ENCODE data around the gene PLEKHM2. TPM values are rescaled to one million over a fixed set of nuclear protein-coding genes. Genes with fewer than 3 reads are reported as not detected.

Gene PLEKHM2
- total RNA-seq, 1 donor, result 132 TPM

DNA sequence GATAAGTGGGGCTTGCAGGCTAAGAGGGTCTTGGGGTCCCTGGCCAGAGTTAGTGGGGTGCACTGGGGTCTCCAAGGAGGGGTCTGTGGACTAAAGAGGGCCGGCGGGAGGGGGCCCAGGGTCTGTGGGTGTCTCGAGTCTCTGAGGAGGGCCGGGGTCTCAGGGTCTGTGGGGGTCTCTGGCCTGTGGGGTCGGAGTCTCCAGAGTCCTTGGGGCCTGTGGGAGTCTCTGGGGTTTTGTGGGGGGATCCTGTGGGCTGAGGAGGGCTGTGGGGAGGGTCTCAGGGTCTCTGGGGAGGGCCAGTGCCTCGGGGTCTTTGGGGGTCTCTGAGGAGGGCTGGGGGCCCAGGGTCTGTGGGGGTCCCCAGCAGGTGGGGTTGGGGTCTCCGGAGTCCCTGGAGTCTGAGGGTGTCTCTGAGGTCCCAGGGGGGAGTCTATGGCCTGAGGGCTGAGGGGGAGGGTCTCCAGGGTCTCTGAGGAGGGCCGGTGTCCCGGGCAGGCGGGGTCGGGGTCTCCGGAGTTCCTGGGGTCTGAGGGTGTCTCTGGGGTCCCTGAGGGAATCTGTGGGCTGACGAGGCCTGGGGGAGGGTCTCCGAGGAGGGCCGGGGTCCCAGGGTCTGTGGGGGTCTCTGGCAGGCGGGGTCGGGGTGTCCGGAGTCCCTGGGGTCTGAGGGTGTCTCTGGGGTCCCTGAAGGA lies 628 bp upstream of the PLEKHM2 start:
- Histone ChIP-seq H3K4me3 (ENCODE audit: insufficient read depth, low read length) (peak overlapping the region; percentile 87), H3K4me1 (ENCODE audit: insufficient read depth, low read length) (peaks cover 40% of the 10 kb centered on the region), H3K9me3 (ENCODE audit: low read depth, low read length) (no peaks in the 10 kb centered on the region), H3K36me3 (ENCODE audit: insufficient read depth, low read length) (peaks cover 4% of the 10 kb centered on the region), H3K79me2 (ENCODE audit: insufficient read depth, low read length) (peaks cover 48% of the 10 kb centered on the region), H4K20me1 (ENCODE audit: insufficient read depth, low read length) (peaks cover 19% of the 10 kb centered on the region), H2AFZ (ENCODE audit: low read length) (peak overlapping the region; percentile 50), H3K27ac (ENCODE audit: low read depth, low read length) (peak overlapping the region; percentile 92), H3K27me3 (ENCODE audit: insufficient read depth, low read length) (no peaks in the 10 kb centered on the region), H3K4me2 (ENCODE audit: insufficient read depth, low read length) (peak overlapping the region; percentile 94)
- DNase-seq (ENCODE audit: insufficient read length, low spot score, missing footprints), result peak; percentile 76
- no peak for TF ChIP-seq CTCF (IDR thresholded peaks at IDR 0.05; ENCODE audit: extremely low read depth, low read depth, low read length)

DNA sequence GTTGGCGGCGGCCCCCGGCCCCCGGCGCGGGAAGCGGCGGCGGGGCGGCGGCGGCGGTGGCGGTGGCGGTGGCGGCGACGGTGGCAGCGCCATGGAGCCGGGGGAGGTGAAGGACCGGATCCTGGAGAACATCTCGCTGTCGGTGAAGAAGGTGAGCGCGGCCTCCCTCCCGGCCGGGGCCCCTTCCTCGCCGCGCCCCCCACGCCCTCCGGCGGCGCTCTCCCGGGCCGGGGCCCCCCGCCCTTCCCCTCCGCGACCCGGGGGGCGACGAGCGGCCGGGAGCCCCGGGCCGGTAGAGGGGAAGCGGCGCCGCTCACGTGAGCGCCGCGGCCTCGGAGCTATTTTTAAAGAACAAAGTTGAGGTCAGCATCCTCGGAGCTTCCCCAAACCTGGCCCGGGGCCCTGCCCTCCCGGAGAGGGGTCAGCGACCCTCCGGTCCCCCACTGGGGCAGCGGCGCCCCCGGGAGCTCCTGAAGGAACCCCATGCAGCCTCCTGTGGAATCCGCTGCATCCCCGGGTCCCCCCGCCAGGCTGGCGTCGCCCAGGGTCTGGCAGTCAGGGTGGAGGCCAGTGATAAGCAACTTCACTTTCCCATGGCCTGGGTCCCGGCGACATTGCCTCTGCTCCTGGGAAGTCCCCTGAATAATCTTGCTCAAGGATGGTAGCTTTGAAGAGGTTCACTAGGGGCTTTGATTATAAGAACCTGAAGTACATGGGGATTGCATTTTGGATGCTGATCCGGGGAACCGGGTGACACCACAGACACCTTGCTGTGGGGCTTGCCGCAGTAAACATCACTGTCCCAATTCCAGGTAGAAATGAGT lies 560 bp downstream of the PLEKHM2 start:
- DNase-seq (ENCODE audit: insufficient read length, low spot score, missing footprints), result peak; percentile 92
- H3K79me2 ChIP-seq (ENCODE audit: insufficient read depth, low read length), result peaks cover 59% of the 10 kb centered on the region
- H3K36me3 ChIP-seq (ENCODE audit: insufficient read depth, low read length), result peaks cover 6% of the 10 kb centered on the region
- H3K4me3 ChIP-seq (ENCODE audit: insufficient read depth, low read length), result peak overlapping the region; percentile 87
- H3K4me2 ChIP-seq (ENCODE audit: insufficient read depth, low read length), result peak overlapping the region; percentile 95
- peak; percentile 6 for TF ChIP-seq CTCF (IDR thresholded peaks at IDR 0.05; ENCODE audit: extremely low read depth, low read depth, low read length)
- H3K9me3 ChIP-seq (ENCODE audit: low read depth, low read length), result no peaks in the 10 kb centered on the region
- peaks cover 29% of the 10 kb centered on the region for H4K20me1 ChIP-seq (ENCODE audit: insufficient read depth, low read length)
- H3K27ac ChIP-seq (ENCODE audit: low read depth, low read length), result peak overlapping the region; percentile 76
- H3K4me1 ChIP-seq (ENCODE audit: insufficient read depth, low read length), result peaks cover 36% of the 10 kb centered on the region
- no peaks in the 10 kb centered on the region for H3K27me3 ChIP-seq (ENCODE audit: insufficient read depth, low read length)
- H2AFZ ChIP-seq (ENCODE audit: low read length), result peak overlapping the region; percentile 56

DNA sequence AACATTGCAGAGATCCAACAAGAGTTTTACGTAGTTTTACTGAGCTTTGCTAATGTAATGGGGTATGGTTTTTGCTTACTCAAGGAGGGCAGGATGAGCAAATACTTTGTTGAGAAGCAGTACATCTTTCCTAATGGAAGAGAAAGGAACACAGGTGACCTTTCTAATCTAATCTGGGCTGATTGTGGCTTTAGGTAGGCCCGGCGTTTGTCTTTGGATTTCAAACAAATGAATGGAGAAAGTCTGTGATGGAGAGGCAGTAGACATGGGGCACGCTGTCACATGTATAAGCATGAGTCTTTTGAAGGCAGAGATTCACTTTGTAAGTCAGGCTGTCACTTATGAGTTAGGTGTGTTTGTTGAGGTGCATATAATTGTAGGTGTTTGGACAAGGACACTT lies 1.7 kb downstream of the PLEKHM2 start:
- H3K4me2 ChIP-seq (ENCODE audit: insufficient read depth, low read length), result peak overlapping the region; percentile 95
- H3K79me2 ChIP-seq (ENCODE audit: insufficient read depth, low read length), result peaks cover 71% of the 10 kb centered on the region
- peak; percentile 84 for DNase-seq (ENCODE audit: insufficient read length, low spot score, missing footprints)
- no peaks in the 10 kb centered on the region for H3K27me3 ChIP-seq (ENCODE audit: insufficient read depth, low read length)
- peak overlapping the region; percentile 87 for H3K4me3 ChIP-seq (ENCODE audit: insufficient read depth, low read length)
- peaks cover 37% of the 10 kb centered on the region for H4K20me1 ChIP-seq (ENCODE audit: insufficient read depth, low read length)
- peak overlapping the region; percentile 24 for H3K27ac ChIP-seq (ENCODE audit: low read depth, low read length)
- TF ChIP-seq CTCF (IDR thresholded peaks at IDR 0.05; ENCODE audit: extremely low read depth, low read depth, low read length), result no peak
- peaks cover 25% of the 10 kb centered on the region for H3K4me1 ChIP-seq (ENCODE audit: insufficient read depth, low read length)
- H3K9me3 ChIP-seq (ENCODE audit: low read depth, low read length), result no peaks in the 10 kb centered on the region
- H3K36me3 ChIP-seq (ENCODE audit: insufficient read depth, low read length), result peaks cover 6% of the 10 kb centered on the region
- H2AFZ ChIP-seq (ENCODE audit: low read length), result no peak overlapping the region

GRCh38 chr1:15687446-15687845 lies 3.3 kb downstream of the PLEKHM2 start:
- no peak for DNase-seq (ENCODE audit: insufficient read length, low spot score, missing footprints)
- H3K4me3 ChIP-seq (ENCODE audit: insufficient read depth, low read length), result no peak overlapping the region

More at GRCh38 chr1:15687446-15687845, 3.3 kb downstream of the PLEKHM2 start:
- peaks cover 6% of the 10 kb centered on the region for H3K36me3 ChIP-seq (ENCODE audit: insufficient read depth, low read length)
- H3K4me1 ChIP-seq (ENCODE audit: insufficient read depth, low read length), result peaks cover 29% of the 10 kb centered on the region
- peaks cover 87% of the 10 kb centered on the region for H3K79me2 ChIP-seq (ENCODE audit: insufficient read depth, low read length)
- H3K27me3 ChIP-seq (ENCODE audit: insufficient read depth, low read length), result no peaks in the 10 kb centered on the region
- no peaks in the 10 kb centered on the region for H3K9me3 ChIP-seq (ENCODE audit: low read depth, low read length)
- peaks cover 52% of the 10 kb centered on the region for H4K20me1 ChIP-seq (ENCODE audit: insufficient read depth, low read length)
- no peak for TF ChIP-seq CTCF (IDR thresholded peaks at IDR 0.05; ENCODE audit: extremely low read depth, low read depth, low read length)
- no peak overlapping the region for H3K4me2 ChIP-seq (ENCODE audit: insufficient read depth, low read length)
- H3K27ac ChIP-seq (ENCODE audit: low read depth, low read length), result no peak overlapping the region
- H2AFZ ChIP-seq (ENCODE audit: low read length), result no peak overlapping the region

All from osteoblast (primary cell).